GM12878 (cell line): Measurements from ENCODE around the gene RCN1. TPM values are rescaled to one million over a fixed set of nuclear protein-coding genes. Genes with fewer than 3 reads are reported as not detected.

Source experiments
- BCL11A ChIP-seq: IDR thresholded peaks from 2 replicates; pipeline ENCODE4 v1.6.1; 2011; ENCODE audit warnings: low read depth, low read length
- BHLHE40 ChIP-seq, 2 experiments: fragments of 450-650 bp in 1 of 2; IDR thresholded peaks; 2 replicates each; pipeline ENCODE4 v1.6.1; 2011 to 2017; ENCODE audit warnings: low read depth in 2 of 2, borderline replicate concordance in 1 of 2, improper control_type of control experiment in 1 of 2, low read length in 1 of 2, mild to moderate bottlenecking in 1 of 2
- CBX5 ChIP-seq: sonication (generic); IDR thresholded peaks from 2 replicates; pipeline ENCODE4 v1.6.1; 2016; ENCODE audit warnings: low read depth, moderate library complexity, mild to moderate bottlenecking, inconsistent platforms
- CREM ChIP-seq: IDR thresholded peaks from 2 replicates; pipeline ENCODE4 v1.6.1; 2014; ENCODE audit warnings: antibody characterized with exemption, low read depth
- CTCF ChIP-seq, 3 experiments: IDR thresholded peaks in 2 of 3; conservative IDR thresholded peaks in 1 of 3; 2 replicates each; pipeline ENCODE4 v1.5.1; 2011; ENCODE audit warnings: low read depth in 3 of 3, low read length in 3 of 3, mild to moderate bottlenecking in 3 of 3, control low read depth in 2 of 3, moderate library complexity in 2 of 3, inconsistent platforms in 1 of 3, mixed read lengths in 1 of 3; ENCODE audit not compliant: control insufficient read depth in 2 of 3, insufficient read depth in 1 of 3; ENCODE audit errors: extremely low read depth in 1 of 3
- EP300 ChIP-seq, 2 experiments: fragments of 150-350 bp in 1 of 2; IDR thresholded peaks; 2 replicates each; pipeline ENCODE4 v1.6.1; 2011 to 2012; ENCODE audit warnings: low read depth in 2 of 2, low read length in 2 of 2, borderline replicate concordance in 1 of 2, improper control_type of control experiment in 1 of 2, inconsistent platforms in 1 of 2; ENCODE audit not compliant: control insufficient read depth in 1 of 2
- ESRRA ChIP-seq: IDR thresholded peaks from 2 replicates; pipeline ENCODE4 v1.6.1; 2012; ENCODE audit warnings: mild to moderate bottlenecking, low read length, improper control_type of control experiment
- IKZF1 ChIP-seq: fragments of 450-650 bp; conservative IDR thresholded peaks from 2 replicates; pipeline ENCODE4 v1.6.1; 2017; ENCODE audit warnings: antibody characterized with exemption, mild to moderate bottlenecking
- IKZF2 ChIP-seq, 2 experiments: fragments of 450-650 bp; IDR thresholded peaks; 2 replicates each; pipeline ENCODE4 v1.6.1; 2017; ENCODE audit warnings: mild to moderate bottlenecking in 2 of 2, moderate library complexity in 2 of 2
- KAT2A ChIP-seq: conservative IDR thresholded peaks from 2 replicates; pipeline ENCODE4 v1.6.1; 2011; ENCODE audit warnings: low read depth, low read length; ENCODE audit not compliant: control insufficient read depth
- NFYB ChIP-seq: IDR thresholded peaks from 2 replicates; pipeline ENCODE4 v1.6.1; 2011; ENCODE audit warnings: low read depth, mild to moderate bottlenecking, low read length, improper control_type of control experiment, moderate library complexity; ENCODE audit not compliant: insufficient read depth
- PAX5 ChIP-seq: IDR thresholded peaks from 2 replicates; pipeline ENCODE4 v1.6.1; 2011; ENCODE audit warnings: low read depth, low read length, borderline replicate concordance
- PRDM15 ChIP-seq: fragments of 450-650 bp; formaldehyde crosslinking; IDR thresholded peaks from 2 replicates; pipeline ENCODE4 v1.4.0; 2020; ENCODE audit warnings: mild to moderate bottlenecking, moderate library complexity
- RAD21 ChIP-seq: IDR thresholded peaks from 2 replicates; pipeline ENCODE4 v1.6.1; 2011; ENCODE audit warnings: mild to moderate bottlenecking, low read depth, low read length, moderate library complexity; ENCODE audit not compliant: insufficient read depth
- RCOR1 ChIP-seq: conservative IDR thresholded peaks from 2 replicates; pipeline ENCODE4 v1.6.1; 2012; ENCODE audit warnings: low read depth, low read length, improper control_type of control experiment
- RELB ChIP-seq: fragments of 450-650 bp; IDR thresholded peaks from 2 replicates; pipeline ENCODE4 v1.6.1; 2017; ENCODE audit warnings: low read depth, mild to moderate bottlenecking, moderate library complexity
- SIN3A ChIP-seq: IDR thresholded peaks from 2 replicates; pipeline ENCODE4 v1.6.1; 2012; ENCODE audit warnings: low read depth, low read length, improper control_type of control experiment
- SUPT20H ChIP-seq: IDR thresholded peaks from 2 replicates; pipeline ENCODE4 v1.6.1; 2011; ENCODE audit warnings: low read depth, mild to moderate bottlenecking, low read length, moderate library complexity, borderline replicate concordance; ENCODE audit not compliant: control insufficient read depth
- polyA plus RNA-seq, 11 experiments: library from polyadenylated mRNA; depleted of rRNA in 4 of 11; unstranded in 6 of 11; stranded (reverse) in 5 of 11; fragments of >200 nt; fragmentation: Nextera tagmentation in 4 of 11; fragmentation: Illumina TruSeq in 1 of 11; extraction: Ambion mirVana in 4 of 11; extraction: Trizol in 1 of 11; gene quantifications; 1 replicate in 1 of 11; 2 replicates in 10 of 11; pipeline versions ENCODE4 v1.2.1 to v1.2.3, GENCODE V29; 2011 to 2016; ENCODE audit warnings: inconsistent platforms in 2 of 11, missing spikeins in 2 of 11, low read depth in 1 of 11
- total RNA-seq, 4 experiments: library from RNA; depleted of rRNA in 3 of 4; stranded (reverse); fragments of >200 nt in 3 of 4; fragmentation: Illumina TruSeq in 1 of 4; extraction: Trizol in 1 of 4; gene quantifications; 2 replicates each; pipeline versions ENCODE4 v1.2.1 to v1.2.3, GENCODE V29; 2013 to 2021
- TF ChIP-seq, protein P1 (sequence below): fragments of 450-650 bp; IDR thresholded peaks from 2 replicates; pipeline ENCODE4 v1.6.1; 2016; ENCODE audit warnings: mild to moderate bottlenecking
- TF ChIP-seq, protein P2 (sequence below): fragments of 450-650 bp; IDR thresholded peaks from 2 replicates; pipeline ENCODE4 v1.6.1; 2014; ENCODE audit warnings: mild to moderate bottlenecking

The RCN1 gene
- total and polyA plus RNA-seq, 10 of the 15 experiments (the other 5 are each of a cell fraction or from before 2014, with no cell fraction given) = 17.6 to 76.7 (median 56.4) TPM

DNA sequence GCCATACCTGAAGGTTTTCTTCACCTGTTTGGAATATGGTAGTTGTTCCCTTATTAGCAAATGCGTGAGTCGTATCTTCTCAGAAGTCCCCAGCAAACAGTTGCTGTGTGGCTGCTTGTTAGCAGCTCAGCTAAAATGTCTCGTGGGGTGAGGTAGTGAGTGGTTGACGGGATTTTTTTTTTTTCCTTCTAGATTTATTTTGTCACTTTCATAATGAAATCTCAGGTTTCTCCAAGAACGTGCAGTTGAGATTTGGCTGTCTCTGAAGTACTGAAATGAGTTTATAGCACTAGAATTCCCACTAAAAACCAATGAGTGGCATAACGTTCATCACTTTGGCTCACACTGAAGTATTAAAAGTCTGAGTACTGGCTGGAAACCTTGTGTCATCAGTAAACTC is 16.8 kb downstream of the RCN1 start (continued):
- no peak for TF ChIP-seq PRDM15
- TF ChIP-seq KAT2A = no peak
- TF ChIP-seq BHLHE40 (IDR thresholded peaks at IDR 0.05; ENCODE audit: borderline replicate concordance in 1 of 2, low read depth in 2 of 2, low read length in 1 of 2) = peak; percentile 67 to 88
- TF ChIP-seq, protein P1, sequence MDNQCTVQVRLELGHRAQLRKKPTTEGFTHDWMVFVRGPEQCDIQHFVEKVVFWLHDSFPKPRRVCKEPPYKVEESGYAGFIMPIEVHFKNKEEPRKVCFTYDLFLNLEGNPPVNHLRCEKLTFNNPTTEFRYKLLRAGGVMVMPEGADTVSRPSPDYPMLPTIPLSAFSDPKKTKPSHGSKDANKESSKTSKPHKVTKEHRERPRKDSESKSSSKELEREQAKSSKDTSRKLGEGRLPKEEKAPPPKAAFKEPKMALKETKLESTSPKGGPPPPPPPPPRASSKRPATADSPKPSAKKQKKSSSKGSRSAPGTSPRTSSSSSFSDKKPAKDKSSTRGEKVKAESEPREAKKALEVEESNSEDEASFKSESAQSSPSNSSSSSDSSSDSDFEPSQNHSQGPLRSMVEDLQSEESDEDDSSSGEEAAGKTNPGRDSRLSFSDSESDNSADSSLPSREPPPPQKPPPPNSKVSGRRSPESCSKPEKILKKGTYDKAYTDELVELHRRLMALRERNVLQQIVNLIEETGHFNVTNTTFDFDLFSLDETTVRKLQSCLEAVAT = peak; percentile 68; the same call in 1 of the 2 replicates
- TF ChIP-seq CREM = peak; percentile 41; the same call in 1 of the 2 replicates
- no peak for TF ChIP-seq SIN3A
- TF ChIP-seq IKZF1 = peak; percentile 61
- peak; percentile 62 to 68 for TF ChIP-seq IKZF2 (IDR thresholded peaks at IDR 0.05)
- TF ChIP-seq ESRRA = no peak
- no peak for TF ChIP-seq RCOR1
- 0 out of 4 replicates have a peak, but pooled peaks of 1 of the 2 experiments have one; percentile 8 for TF ChIP-seq EP300 (IDR thresholded peaks at IDR 0.05; ENCODE audit: borderline replicate concordance in 1 of 2, control insufficient read depth in 1 of 2, low read depth in 2 of 2, low read length in 2 of 2)
- TF ChIP-seq PAX5 = no peak
- no peak; the same call in 1 of the 2 replicates for TF ChIP-seq BCL11A
- no peak for TF ChIP-seq SUPT20H
- no peak for TF ChIP-seq CTCF (IDR thresholded peaks at IDR 0.05 in 2 of 3, conservative IDR thresholded peaks at IDR 0.05 in 1 of 3; ENCODE audit: control insufficient read depth in 2 of 3, extremely low read depth in 1 of 3, insufficient read depth in 1 of 3, low read depth in 3 of 3, low read length in 3 of 3)
- TF ChIP-seq, protein P2, sequence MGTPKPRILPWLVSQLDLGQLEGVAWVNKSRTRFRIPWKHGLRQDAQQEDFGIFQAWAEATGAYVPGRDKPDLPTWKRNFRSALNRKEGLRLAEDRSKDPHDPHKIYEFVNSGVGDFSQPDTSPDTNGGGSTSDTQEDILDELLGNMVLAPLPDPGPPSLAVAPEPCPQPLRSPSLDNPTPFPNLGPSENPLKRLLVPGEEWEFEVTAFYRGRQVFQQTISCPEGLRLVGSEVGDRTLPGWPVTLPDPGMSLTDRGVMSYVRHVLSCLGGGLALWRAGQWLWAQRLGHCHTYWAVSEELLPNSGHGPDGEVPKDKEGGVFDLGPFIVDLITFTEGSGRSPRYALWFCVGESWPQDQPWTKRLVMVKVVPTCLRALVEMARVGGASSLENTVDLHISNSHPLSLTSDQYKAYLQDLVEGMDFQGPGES = no peak
- TF ChIP-seq RELB = peak; percentile 45; the same call in 1 of the 2 replicates
- no peak for TF ChIP-seq CBX5
- no peak for TF ChIP-seq RAD21
- TF ChIP-seq NFYB = no peak
